ENCODE measurements around the gene OXT.

OXT gene

GRCh38 chr20:3084283-3084985 is 13.0 kb downstream of the OXT start, which contains the start of gene AVP:
Gene AVP, minus strand, starts transcription at chr20:3084724. Its CDS starts 50 bp downstream, at chr20:3084674.
- DNase-seq (ENCODE audit: low read depth), result no peak

- no peak for DNase-seq (ENCODE audit: low read depth)
These were observed 13.6 kb downstream of the OXT start for GRCh38 chr20:3084986-3085360.

- no peak for DNase-seq (ENCODE audit: low read depth)
These were observed 14.2 kb downstream of the OXT start for GRCh38 chr20:3085571-3086072.

GRCh38 chr20:3088031-3088430 is 16.6 kb downstream of the OXT start:
- DNase-seq (ENCODE audit: low read depth), result peak; percentile 13

- DNase-seq (ENCODE audit: low read depth), result no peak
These were observed 19.1 kb downstream of the OXT start for GRCh38 chr20:3090565-3090964.

GRCh38 chr20:3092611-3093379 is 21.4 kb downstream of the OXT start:
- DNase-seq (ENCODE audit: low read depth), result peak; percentile 38

- DNase-seq (ENCODE audit: low read depth), result no peak
These were observed 22.5 kb downstream of the OXT start for GRCh38 chr20:3093861-3094361.

GRCh38 chr20:3094848-3095629 is 23.6 kb downstream of the OXT start:
- no peak for DNase-seq (ENCODE audit: low read depth)

- DNase-seq (ENCODE audit: low read depth), result no peak
These were observed 29.1 kb downstream of the OXT start for GRCh38 chr20:3100480-3100879.

- no peak for DNase-seq (ENCODE audit: low read depth)
These were observed 29.8 kb downstream of the OXT start for GRCh38 chr20:3101251-3101650.

- DNase-seq (ENCODE audit: low read depth), result no peak
These were observed 30.5 kb downstream of the OXT start for GRCh38 chr20:3101737-3102574.

- DNase-seq (ENCODE audit: low read depth), result no peak
These were observed 31.4 kb downstream of the OXT start for GRCh38 chr20:3102575-3103368.

GRCh38 chr20:3103369-3104032 is 32.1 kb downstream of the OXT start:
- no peak for DNase-seq (ENCODE audit: low read depth)

GRCh38 chr20:3105256-3106137 is 34.1 kb downstream of the OXT start:
- no peak for DNase-seq (ENCODE audit: low read depth)

- DNase-seq (ENCODE audit: low read depth), result no peak
These were observed 34.8 kb downstream of the OXT start for GRCh38 chr20:3106185-3106584.

GRCh38 chr20:3106658-3107463 is 35.4 kb downstream of the OXT start:
- DNase-seq (ENCODE audit: low read depth), result no peak

GRCh38 chr20:3107464-3108025 is 36.1 kb downstream of the OXT start:
- DNase-seq (ENCODE audit: low read depth), result no peak

Measured in EH (cell line).